WTC11 (cell line): ENCODE measurements around the gene CMTM2. TPM values are rescaled to one million over a fixed set of nuclear protein-coding genes. Genes with fewer than 3 reads are reported as not detected.

Experiments used
- ATAC-seq: fragments of 200-7000 bp; cut with Tn5 transposase; 2 replicates; pipeline ENCODE4 v1.10.0; 2021; ENCODE audit warnings: mild to moderate bottlenecking, moderate library complexity
- CTCF ChIA-PET: fragments of 300-600 bp; sonication (Branson Sonifier 250); formaldehyde crosslinking; loops from one replicate; lab custom pipeline; 2021; ENCODE audit warnings: antibody characterized with exemption; lab: Charles Lee
- POLR2A ChIA-PET: fragments of 350-600 bp; sonication (Branson Sonifier 250); formaldehyde crosslinking; loops from one replicate; lab custom pipeline; 2021; ENCODE audit warnings: antibody characterized with exemption; lab: Charles Lee
- DNase-seq: peaks from one replicate; pipeline ENCODE4 v3.0.0; 2021; ENCODE audit warnings: low spot score
- H3K27ac Mint-ChIP-seq: 2 replicates; pipeline ENCODE4 v1.8.0; 2021; ENCODE audit warnings: mixed read lengths
- H3K27me3 Mint-ChIP-seq: 2 replicates; pipeline ENCODE4 v1.8.0; 2021; ENCODE audit warnings: low read depth, mild to moderate bottlenecking, moderate library complexity, mixed read lengths
- H3K36me3 Mint-ChIP-seq: 2 replicates; pipeline ENCODE4 v1.8.0; 2021; ENCODE audit warnings: mixed read lengths
- H3K4me1 Mint-ChIP-seq: 2 replicates; pipeline ENCODE4 v1.8.0; 2022; ENCODE audit warnings: mixed read lengths
- H3K4me3 Mint-ChIP-seq: 2 replicates; pipeline ENCODE4 v1.8.0; 2021; ENCODE audit warnings: mild to moderate bottlenecking, moderate library complexity, mixed read lengths
- H3K9me3 Mint-ChIP-seq: 2 replicates; pipeline ENCODE4 v1.8.0; 2021; ENCODE audit warnings: mixed read lengths
- AFF4 ChIP-seq: sonication (generic); formaldehyde crosslinking; IDR thresholded peaks from 2 replicates; pipeline ENCODE4 v1.8.1; 2023; ENCODE audit warnings: mild to moderate bottlenecking, missing genetic modification reagents, borderline replicate concordance
- ELF4 ChIP-seq: sonication (generic); formaldehyde crosslinking; IDR thresholded peaks from 2 replicates; pipeline ENCODE4 v1.8.1; 2022; ENCODE audit warnings: low read depth, mild to moderate bottlenecking, moderate library complexity, missing genetic modification reagents
- FOXJ3 ChIP-seq: sonication (generic); formaldehyde crosslinking; IDR thresholded peaks from 2 replicates; pipeline ENCODE4 v1.9.0; 2021; ENCODE audit warnings: missing genetic modification reagents, mild to moderate bottlenecking, borderline replicate concordance
- MLX ChIP-seq: sonication (generic); formaldehyde crosslinking; IDR thresholded peaks from 2 replicates; pipeline ENCODE4 v1.8.1; 2023; ENCODE audit warnings: mild to moderate bottlenecking, missing genetic modification reagents, moderate library complexity
- NFATC4 ChIP-seq: fragments of 250-450 bp; sonication (Bioruptor Pico); IDR thresholded peaks from 2 replicates; pipeline ENCODE4 v1.9.0; 2021; ENCODE audit warnings: mild to moderate bottlenecking
- NR2C2 ChIP-seq: sonication (generic); formaldehyde crosslinking; IDR thresholded peaks from 2 replicates; pipeline ENCODE4 v1.8.0; 2022; ENCODE audit warnings: mild to moderate bottlenecking, missing genetic modification reagents
- PRDM15 ChIP-seq: sonication (generic); formaldehyde crosslinking; IDR thresholded peaks from 2 replicates; pipeline ENCODE4 v1.8.0; 2022; ENCODE audit warnings: missing genetic modification reagents
- ZNF121 ChIP-seq: sonication (generic); formaldehyde crosslinking; IDR thresholded peaks from 2 replicates; pipeline ENCODE4 v1.8.0; 2023; ENCODE audit warnings: missing genetic modification reagents
- total RNA-seq: library from RNA; stranded (reverse); gene quantifications from 3 replicates; pipeline ENCODE4 v1.2.3, GENCODE V29; 2021

CMTM2 gene
- total RNA-seq, 1 experiment from 2014 or later = not detected

- CTCF ChIA-PET = interaction anchor here (0.9 to 1.6 kb wide), 3 partner anchors 30 to 135 kb away, joined by 3 to 5 read pairs (median 3); no protein-coding TSS in a partner anchor
- no peak overlapping the region for H3K4me3 Mint-ChIP-seq
Observed at GRCh38 chr16:66541388-66542355, 37.6 kb upstream of the CMTM2 start.

More at GRCh38 chr16:66541388-66542355, 37.6 kb upstream of the CMTM2 start:
- Mint-ChIP-seq H3K9me3 (no peaks in the 10 kb centered on the region), H3K36me3 (no peaks in the 10 kb centered on the region), H3K27ac (peak overlapping the region; percentile 14), H3K4me1 (peaks cover 17% of the 10 kb centered on the region), H3K27me3 (no peaks in the 10 kb centered on the region)
- ATAC-seq (peak; percentile 60), DNase-seq (no peak)
- TF ChIP-seq PRDM15 (CRISPR knock-in tag) (no peak), AFF4 (CRISPR knock-in tag) (no peak), MLX (no peak), ZNF121 (CRISPR knock-in tag) (peak; percentile 92), NR2C2 (no peak), ELF4 (CRISPR knock-in tag) (no peak), NFATC4 (CRISPR knock-in tag) (no peak), FOXJ3 (no peak)
- POLR2A ChIA-PET = no interaction called here
